Subcutaneous adipose tissue (tissue), 4 donors: ENCODE data around the gene ETDB. TPM values are rescaled to one million over a fixed set of nuclear protein-coding genes. Genes with fewer than 3 reads are reported as not detected.

Experiments used
- CTCF ChIP-seq: fragments of 450-650 bp; IDR thresholded peaks from one replicate; pipeline ENCODE4 v1.5.1; 2016; ENCODE audit warnings: low read depth, mild to moderate bottlenecking, control low read depth, antibody characterized with exemption, moderate library complexity
- total RNA-seq, 4 donors: library from RNA; depleted of rRNA; stranded (reverse); fragments of >200 nt; gene quantifications; one replicate each; pipeline ENCODE4 v1.1.0, GENCODE V29; 2016

The ETDB gene
- total RNA-seq, 4 donors from 2014 or later: not detected

GRCh38 chrX:135095715-135096114, 24.6 kb downstream of the ETDB start:
- TF ChIP-seq CTCF: no peak

DNA sequence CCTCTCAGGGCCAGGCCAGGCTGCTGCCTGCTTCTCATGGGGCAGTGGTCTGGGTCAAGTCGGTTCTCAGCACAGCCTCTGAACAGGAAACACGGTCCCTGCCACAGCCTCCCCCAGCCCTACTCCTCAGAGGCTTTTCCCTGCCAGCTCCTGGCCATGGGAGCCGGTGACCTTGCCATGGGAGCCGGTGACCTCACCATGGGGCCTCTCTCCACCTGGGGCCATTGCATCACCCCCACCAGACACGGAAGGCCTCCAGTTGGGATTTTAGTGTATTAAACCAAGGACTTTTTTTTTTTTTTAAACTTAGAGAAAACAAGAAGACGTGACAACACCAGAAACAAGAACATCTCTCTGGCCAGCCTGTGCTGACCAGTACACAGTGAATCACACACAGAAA, 25.6 kb downstream of the ETDB start:
- no peak for TF ChIP-seq CTCF

DNA sequence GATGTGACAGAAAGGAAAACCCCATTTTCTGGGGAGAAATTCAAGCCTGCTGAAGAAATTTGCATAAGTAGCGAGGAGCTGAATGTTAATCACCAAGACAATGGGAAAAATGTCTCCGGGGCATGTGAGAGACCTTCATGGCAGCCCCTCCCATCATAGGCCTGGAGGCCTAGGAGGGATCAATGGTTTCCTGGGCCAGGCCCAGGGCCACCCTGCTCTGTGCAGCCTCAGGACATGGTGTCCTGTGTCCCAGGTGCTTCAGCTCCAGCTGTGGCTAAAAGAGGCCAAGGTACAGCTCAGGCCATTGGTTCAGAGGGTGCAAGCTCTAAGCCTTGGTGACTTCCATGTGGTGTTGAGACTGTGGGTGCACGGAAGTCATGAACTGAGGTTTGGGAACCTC, 31.2 kb downstream of the ETDB start:
- TF ChIP-seq CTCF: no peak

GRCh38 chrX:135087867-135088266, 32.5 kb downstream of the ETDB start:
- TF ChIP-seq CTCF: no peak

- TF ChIP-seq CTCF: no peak
Measured at GRCh38 chrX:135086197-135086854, 34.0 kb downstream of the ETDB start.

- no peak for TF ChIP-seq CTCF
Measured at GRCh38 chrX:135081693-135082404, 38.5 kb downstream of the ETDB start.

Other genes starting within 250 kb of the ETDB start
- 10 to 100 TPM in 3 of 4 donors, 1 to 10 TPM in 1; 8.7 to 17.7 (median 13.7) TPM for gene MOSPD1, start 205.3 kb downstream of the ETDB start, total RNA-seq
- gene SMIM10, start 129.5 kb downstream of the ETDB start, total RNA-seq: 10 to 100 TPM in 1 of 4 donors, 1 to 10 TPM in 3; 3.6 to 10.4 (median 6.6) TPM
- gene RTL8B, start 98.0 kb downstream of the ETDB start, total RNA-seq: 10 to 100 TPM in 1 of 4 donors, 1 to 10 TPM in 3; 4.1 to 10.6 (median 7.0) TPM
- gene RTL8C, start 88.2 kb downstream of the ETDB start, total RNA-seq: 10 to 100 TPM; 31.3 to 76.1 (median 53.8) TPM
- gene RTL8A, start 68.4 kb downstream of the ETDB start, total RNA-seq: 10 to 100 TPM; 11.2 to 30.0 (median 13.3) TPM
- 1 to 10 TPM in 2 of 4 donors, under 1 TPM in 1, not detected in 1; 0.34 to 1.9 (median 1.1) TPM for gene SMIM10L2B, start 21.8 kb downstream of the ETDB start, total RNA-seq
- not detected for gene CT55, start 50.9 kb upstream of the ETDB start, total RNA-seq
- not detected for gene ETDA, start 131.5 kb upstream of the ETDB start, total RNA-seq
- gene ETDC, start 189.0 kb upstream of the ETDB start, total RNA-seq: not detected
- gene ZNF75D, start 223.6 kb upstream of the ETDB start, total RNA-seq: 10 to 100 TPM in 3 of 4 donors, 1 to 10 TPM in 1; 7.5 to 17.9 (median 11.5) TPM
- gene ZNF449, start 224.3 kb upstream of the ETDB start, total RNA-seq: 10 to 100 TPM; 11.9 to 19.5 (median 16.2) TPM